Endothelial cell (in vitro differentiated cells): ENCODE data around the gene SMARCA2. TPM values are rescaled to one million over a fixed set of nuclear protein-coding genes. Genes with fewer than 3 reads are reported as not detected.

ENCODE experiments used
- DNase-seq: peaks from one replicate; pipeline ENCODE4 v3.0.0; 2021; ENCODE audit warnings: low spot score
- H3K27ac Mint-ChIP-seq: one replicate; pipeline ENCODE4 v1.8.0; 2021; ENCODE audit warnings: mixed read lengths, inconsistent platforms; ENCODE audit not compliant: unreplicated experiment
- H3K27me3 Mint-ChIP-seq: one replicate; pipeline ENCODE4 v1.8.0; 2021; ENCODE audit warnings: mild to moderate bottlenecking, moderate library complexity, mixed read lengths, inconsistent platforms; ENCODE audit not compliant: unreplicated experiment
- H3K36me3 Mint-ChIP-seq: one replicate; pipeline ENCODE4 v1.8.0; 2021; ENCODE audit warnings: mild to moderate bottlenecking, low read depth, mixed read lengths, inconsistent platforms; ENCODE audit not compliant: unreplicated experiment
- H3K4me1 Mint-ChIP-seq: one replicate; pipeline ENCODE4 v1.8.0; 2021; ENCODE audit warnings: mild to moderate bottlenecking, mixed read lengths, inconsistent platforms; ENCODE audit not compliant: unreplicated experiment
- H3K4me3 Mint-ChIP-seq: one replicate; pipeline ENCODE4 v1.8.0; 2021; ENCODE audit warnings: mild to moderate bottlenecking, mixed read lengths, inconsistent platforms; ENCODE audit not compliant: unreplicated experiment
- H3K9me3 Mint-ChIP-seq: one replicate; pipeline ENCODE4 v1.8.0; 2021; ENCODE audit warnings: mixed read lengths, inconsistent platforms; ENCODE audit not compliant: unreplicated experiment
- CTCF ChIP-seq: fragments of 200-600 bp; sonication (generic); IDR thresholded peaks from one replicate; pipeline ENCODE4 v1.5.0; 2021; ENCODE audit warnings: antibody characterized with exemption; ENCODE audit not compliant: unreplicated experiment
- total RNA-seq: library from RNA; stranded (reverse); fragmentation: NEBNext Ultra II Directional; extraction: Animal tissue kit (Norgen Biotek cat#: 25700); gene quantifications from one replicate; pipeline ENCODE4 v1.2.1, GENCODE V29; 2021; ENCODE audit not compliant: unreplicated experiment

Gene SMARCA2
- total RNA-seq, 1 donor from 2014 or later = 43.7 TPM

- Mint-ChIP-seq H3K9me3 (no peaks in the 10 kb centered on the region), H3K4me1 (peaks cover 11% of the 10 kb centered on the region), H3K27ac (no peak overlapping the region), H3K36me3 (peaks cover 5% of the 10 kb centered on the region), H3K27me3 (peaks cover 2% of the 10 kb centered on the region), H3K4me3 (no peak overlapping the region)
- DNase-seq = no peak
- no peak for TF ChIP-seq CTCF
These were observed 115.8 kb downstream of the SMARCA2 start for GRCh38 chr9:2130941-2131340.

GRCh38 chr9:2132484-2133082, 117.4 kb downstream of the SMARCA2 start:
- H3K4me1 Mint-ChIP-seq = peaks cover 9% of the 10 kb centered on the region
- no peak overlapping the region for H3K4me3 Mint-ChIP-seq
- TF ChIP-seq CTCF = peak; percentile 75
- DNase-seq = no peak
- no peak overlapping the region for H3K27ac Mint-ChIP-seq
- H3K9me3 Mint-ChIP-seq = no peaks in the 10 kb centered on the region
- peaks cover 5% of the 10 kb centered on the region for H3K36me3 Mint-ChIP-seq
- no peaks in the 10 kb centered on the region for H3K27me3 Mint-ChIP-seq

GRCh38 chr9:2134391-2134790, 119.2 kb downstream of the SMARCA2 start:
- Mint-ChIP-seq H3K4me3 (no peak overlapping the region), H3K9me3 (no peaks in the 10 kb centered on the region), H3K4me1 (peaks cover 9% of the 10 kb centered on the region), H3K27ac (no peak overlapping the region), H3K27me3 (no peaks in the 10 kb centered on the region), H3K36me3 (no peaks in the 10 kb centered on the region)
- no peak for DNase-seq
- TF ChIP-seq CTCF = no peak

GRCh38 chr9:2138646-2139045, 123.5 kb downstream of the SMARCA2 start:
- Mint-ChIP-seq H3K27ac (no peak overlapping the region), H3K4me1 (peaks cover 2% of the 10 kb centered on the region), H3K4me3 (no peak overlapping the region), H3K36me3 (no peaks in the 10 kb centered on the region), H3K9me3 (no peaks in the 10 kb centered on the region), H3K27me3 (no peaks in the 10 kb centered on the region)
- DNase-seq = no peak
- TF ChIP-seq CTCF = no peak

GRCh38 chr9:2140600-2141223, 125.6 kb downstream of the SMARCA2 start:
- Mint-ChIP-seq H3K27ac (no peak overlapping the region), H3K27me3 (no peaks in the 10 kb centered on the region), H3K4me1 (peaks cover 2% of the 10 kb centered on the region), H3K36me3 (no peaks in the 10 kb centered on the region), H3K4me3 (no peak overlapping the region), H3K9me3 (no peaks in the 10 kb centered on the region)
- TF ChIP-seq CTCF = no peak
- DNase-seq = no peak
